ENCODE results near the gene SF3A2.

The SF3A2 gene

GRCh38 chr19:2221250-2221831 is 15.3 kb upstream of the SF3A2 start:
- Histone ChIP-seq H2BK15ac (ENCODE audit: low read length) (no peak overlapping the region), H3K23ac (ENCODE audit: low read depth, low read length, poor library complexity) (no peak overlapping the region), H3K4me2 (ENCODE audit: insufficient read depth, low read length, poor library complexity, severe bottlenecking) (no peak overlapping the region), H2BK12ac (ENCODE audit: low read length) (no peak overlapping the region), H2BK120ac (ENCODE audit: low read depth, low read length) (no peak overlapping the region), H3K4ac (ENCODE audit: low read length) (no peak overlapping the region), H3K9ac (ENCODE audit: low read depth, low read length, poor library complexity) (no peak overlapping the region), H2AFZ (ENCODE audit: low read length) (no peak overlapping the region), H4K91ac (ENCODE audit: low read depth, low read length, poor library complexity) (peak overlapping the region; percentile 72), H3K4me1 (ENCODE audit: control insufficient read depth in 2 of 2, insufficient read depth in 1 of 2, low read depth in 1 of 2, low read length in 2 of 2) (no peaks in the 10 kb centered on the region), H3K36me3 (replicated peaks in 1 of 2; ENCODE audit: control insufficient read depth in 2 of 2, insufficient read depth in 2 of 2, low read length in 2 of 2) (peaks cover 47 to 90% of the 10 kb centered on the region in 2 donors), H3K27me3 (ENCODE audit: control insufficient read depth in 3 of 3, insufficient read depth in 3 of 3, low read depth in 1 of 3, low read length in 3 of 3) (no peaks in the 10 kb centered on the region), H3K27ac (replicated peaks; ENCODE audit: low read length) (no peak overlapping the region), H4K8ac (ENCODE audit: low read depth, low read length) (no peak overlapping the region), H3K9me3 (replicated peaks in 1 of 2; ENCODE audit: control insufficient read depth in 2 of 2, insufficient read depth in 1 of 2, low read depth in 1 of 2, low read length in 2 of 2) (no peaks in the 10 kb centered on the region), H2BK5ac (ENCODE audit: low read length) (no peak overlapping the region), H3K18ac (ENCODE audit: low read length) (no peak overlapping the region), H3K14ac (ENCODE audit: low read length) (no peak overlapping the region), H3K79me1 (ENCODE audit: low read depth, low read length) (peaks cover 12% of the 10 kb centered on the region), H3K4me3 (ENCODE audit: low read length in 2 of 2) (no peak overlapping the region), H2AK5ac (ENCODE audit: low read depth, low read length) (no peak overlapping the region)
- WGBS, 2 donors (ENCODE audit: extremely low coverage in 2 of 2, insufficient read length in 2 of 2, insufficient replicate concordance in 1 of 2): no CpG with 5 or more reads among the region's 20 CpGs
- no peak for DNase-seq (ENCODE audit: low spot score)

GRCh38 chr19:2221918-2222317 is 14.7 kb upstream of the SF3A2 start:
- Histone ChIP-seq H3K9ac (ENCODE audit: low read depth, low read length, poor library complexity) (peak overlapping the region; percentile 60), H3K4me1 (ENCODE audit: control insufficient read depth in 2 of 2, insufficient read depth in 1 of 2, low read depth in 1 of 2, low read length in 2 of 2) (no peaks in the 10 kb centered on the region), H2BK120ac (ENCODE audit: low read depth, low read length) (no peak overlapping the region), H4K91ac (ENCODE audit: low read depth, low read length, poor library complexity) (no peak overlapping the region), H3K23ac (ENCODE audit: low read depth, low read length, poor library complexity) (peak overlapping the region; percentile 80), H3K79me1 (ENCODE audit: low read depth, low read length) (peaks cover 13% of the 10 kb centered on the region), H4K8ac (ENCODE audit: low read depth, low read length) (no peak overlapping the region), H2BK5ac (ENCODE audit: low read length) (no peak overlapping the region), H3K27ac (replicated peaks; ENCODE audit: low read length) (no peak overlapping the region), H3K27me3 (ENCODE audit: control insufficient read depth in 3 of 3, insufficient read depth in 3 of 3, low read depth in 1 of 3, low read length in 3 of 3) (no peaks in the 10 kb centered on the region), H3K14ac (ENCODE audit: low read length) (no peak overlapping the region), H2AFZ (ENCODE audit: low read length) (no peak overlapping the region), H3K4ac (ENCODE audit: low read length) (no peak overlapping the region), H3K4me3 (ENCODE audit: low read length in 2 of 2) (no peak overlapping the region), H3K9me3 (replicated peaks in 1 of 2; ENCODE audit: control insufficient read depth in 2 of 2, insufficient read depth in 1 of 2, low read depth in 1 of 2, low read length in 2 of 2) (no peaks in the 10 kb centered on the region), H3K18ac (ENCODE audit: low read length) (no peak overlapping the region), H2AK5ac (ENCODE audit: low read depth, low read length) (no peak overlapping the region), H3K36me3 (replicated peaks in 1 of 2; ENCODE audit: control insufficient read depth in 2 of 2, insufficient read depth in 2 of 2, low read length in 2 of 2) (peaks cover 44 to 89% of the 10 kb centered on the region in 2 donors), H2BK15ac (ENCODE audit: low read length) (no peak overlapping the region), H2BK12ac (ENCODE audit: low read length) (no peak overlapping the region), H3K4me2 (ENCODE audit: insufficient read depth, low read length, poor library complexity, severe bottlenecking) (no peak overlapping the region)
- WGBS, 2 donors (ENCODE audit: extremely low coverage in 2 of 2, insufficient read length in 2 of 2, insufficient replicate concordance in 1 of 2): no CpG with 5 or more reads among the region's 20 CpGs
- DNase-seq (ENCODE audit: low spot score): no peak

- no CpG with 5 or more reads among the region's 18 CpGs for WGBS, 2 donors (ENCODE audit: extremely low coverage in 2 of 2, insufficient read length in 2 of 2, insufficient replicate concordance in 1 of 2)
- no peak overlapping the region for H3K4ac ChIP-seq (ENCODE audit: low read length)
These were observed 13.2 kb upstream of the SF3A2 start for GRCh38 chr19:2223391-2223790.

GRCh38 chr19:2223959-2224358 is 12.7 kb upstream of the SF3A2 start:
- H2AFZ ChIP-seq (ENCODE audit: low read length): no peak overlapping the region
- WGBS, 2 donors (ENCODE audit: extremely low coverage in 2 of 2, insufficient read length in 2 of 2, insufficient replicate concordance in 1 of 2): no CpG with 5 or more reads among the region's 14 CpGs
- H4K91ac ChIP-seq (ENCODE audit: low read depth, low read length, poor library complexity): no peak overlapping the region
- H3K4me3 ChIP-seq (ENCODE audit: low read length in 2 of 2): no peak overlapping the region
- peaks cover 15% of the 10 kb centered on the region for H3K79me1 ChIP-seq (ENCODE audit: low read depth, low read length)
- peak overlapping the region; percentile 21 for H3K14ac ChIP-seq (ENCODE audit: low read length)
- H4K8ac ChIP-seq (ENCODE audit: low read depth, low read length): no peak overlapping the region
- no peak overlapping the region for H3K4ac ChIP-seq (ENCODE audit: low read length)
- DNase-seq (ENCODE audit: low spot score): no peak
- H3K9ac ChIP-seq (ENCODE audit: low read depth, low read length, poor library complexity): peak overlapping the region; percentile 81
- no peaks in the 10 kb centered on the region for H3K9me3 ChIP-seq (replicated peaks in 1 of 2; ENCODE audit: control insufficient read depth in 2 of 2, insufficient read depth in 1 of 2, low read depth in 1 of 2, low read length in 2 of 2)
- H2AK5ac ChIP-seq (ENCODE audit: low read depth, low read length): no peak overlapping the region
- peaks cover 44 to 88% of the 10 kb centered on the region in 2 donors for H3K36me3 ChIP-seq (replicated peaks in 1 of 2; ENCODE audit: control insufficient read depth in 2 of 2, insufficient read depth in 2 of 2, low read length in 2 of 2)
- H3K27ac ChIP-seq (replicated peaks; ENCODE audit: low read length): no peak overlapping the region
- H3K27me3 ChIP-seq (ENCODE audit: control insufficient read depth in 3 of 3, insufficient read depth in 3 of 3, low read depth in 1 of 3, low read length in 3 of 3): no peaks in the 10 kb centered on the region
- H2BK15ac ChIP-seq (ENCODE audit: low read length): no peak overlapping the region
- H3K23ac ChIP-seq (ENCODE audit: low read depth, low read length, poor library complexity): peak overlapping the region; percentile 73
- H3K4me2 ChIP-seq (ENCODE audit: insufficient read depth, low read length, poor library complexity, severe bottlenecking): no peak overlapping the region
- H2BK12ac ChIP-seq (ENCODE audit: low read length): no peak overlapping the region
- H3K4me1 ChIP-seq (ENCODE audit: control insufficient read depth in 2 of 2, insufficient read depth in 1 of 2, low read depth in 1 of 2, low read length in 2 of 2): no peaks in the 10 kb centered on the region
- peak overlapping the region; percentile 57 for H3K18ac ChIP-seq (ENCODE audit: low read length)
- no peak overlapping the region for H2BK120ac ChIP-seq (ENCODE audit: low read depth, low read length)
- peak overlapping the region; percentile 39 for H2BK5ac ChIP-seq (ENCODE audit: low read length)

More at GRCh38 chr19:2223391-2223790, 13.2 kb upstream of the SF3A2 start:
- H2AK5ac ChIP-seq (ENCODE audit: low read depth, low read length): no peak overlapping the region
- H3K4me2 ChIP-seq (ENCODE audit: insufficient read depth, low read length, poor library complexity, severe bottlenecking): no peak overlapping the region
- no peak overlapping the region for H4K8ac ChIP-seq (ENCODE audit: low read depth, low read length)
- no peak overlapping the region for H3K23ac ChIP-seq (ENCODE audit: low read depth, low read length, poor library complexity)
- no peak overlapping the region for H2AFZ ChIP-seq (ENCODE audit: low read length)
- no peak overlapping the region for H3K18ac ChIP-seq (ENCODE audit: low read length)
- peaks cover 38 to 86% of the 10 kb centered on the region in 2 donors for H3K36me3 ChIP-seq (replicated peaks in 1 of 2; ENCODE audit: control insufficient read depth in 2 of 2, insufficient read depth in 2 of 2, low read length in 2 of 2)
- no peak overlapping the region for H3K27ac ChIP-seq (replicated peaks; ENCODE audit: low read length)
- H3K9me3 ChIP-seq (replicated peaks in 1 of 2; ENCODE audit: control insufficient read depth in 2 of 2, insufficient read depth in 1 of 2, low read depth in 1 of 2, low read length in 2 of 2): no peaks in the 10 kb centered on the region
- no peak overlapping the region for H2BK120ac ChIP-seq (ENCODE audit: low read depth, low read length)
- H3K9ac ChIP-seq (ENCODE audit: low read depth, low read length, poor library complexity): no peak overlapping the region
- H3K79me1 ChIP-seq (ENCODE audit: low read depth, low read length): peaks cover 15% of the 10 kb centered on the region
- H4K91ac ChIP-seq (ENCODE audit: low read depth, low read length, poor library complexity): no peak overlapping the region
- no peak overlapping the region for H2BK5ac ChIP-seq (ENCODE audit: low read length)
- no peaks in the 10 kb centered on the region for H3K27me3 ChIP-seq (ENCODE audit: control insufficient read depth in 3 of 3, insufficient read depth in 3 of 3, low read depth in 1 of 3, low read length in 3 of 3)
- no peaks in the 10 kb centered on the region for H3K4me1 ChIP-seq (ENCODE audit: control insufficient read depth in 2 of 2, insufficient read depth in 1 of 2, low read depth in 1 of 2, low read length in 2 of 2)
- H2BK12ac ChIP-seq (ENCODE audit: low read length): no peak overlapping the region
- H3K14ac ChIP-seq (ENCODE audit: low read length): no peak overlapping the region
- no peak overlapping the region for H3K4me3 ChIP-seq (ENCODE audit: low read length in 2 of 2)
- no peak overlapping the region for H2BK15ac ChIP-seq (ENCODE audit: low read length)
- no peak for DNase-seq (ENCODE audit: low spot score)
